Measurements from ENCODE around the gene FLRT1. TPM values are rescaled to one million over a fixed set of nuclear protein-coding genes. Genes with fewer than 3 reads are reported as not detected.

The FLRT1 gene
- total RNA-seq, 2 donors from 2014 or later: not detected

DNA sequence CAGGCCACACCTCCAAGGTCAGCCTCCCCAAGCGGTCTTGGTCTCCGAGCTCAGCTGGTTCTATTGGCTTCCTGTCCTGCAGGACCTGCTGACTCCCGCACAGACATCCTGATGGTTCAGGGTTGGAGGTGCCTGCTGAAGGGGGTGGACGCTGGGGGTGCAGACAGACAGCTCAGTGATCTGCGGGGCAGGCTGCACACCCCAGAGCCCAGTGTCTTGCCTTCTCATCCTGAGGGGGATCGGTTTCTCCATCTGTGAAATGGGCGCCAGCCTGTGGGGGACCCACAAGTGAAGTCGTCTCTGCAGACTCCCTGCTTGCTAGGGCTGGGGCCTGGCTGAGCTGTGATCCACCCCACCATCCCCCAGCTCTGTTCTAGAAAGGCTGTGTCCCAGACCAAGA is 13.8 kb downstream of the FLRT1 start:
- TF ChIP-seq, protein P1, sequence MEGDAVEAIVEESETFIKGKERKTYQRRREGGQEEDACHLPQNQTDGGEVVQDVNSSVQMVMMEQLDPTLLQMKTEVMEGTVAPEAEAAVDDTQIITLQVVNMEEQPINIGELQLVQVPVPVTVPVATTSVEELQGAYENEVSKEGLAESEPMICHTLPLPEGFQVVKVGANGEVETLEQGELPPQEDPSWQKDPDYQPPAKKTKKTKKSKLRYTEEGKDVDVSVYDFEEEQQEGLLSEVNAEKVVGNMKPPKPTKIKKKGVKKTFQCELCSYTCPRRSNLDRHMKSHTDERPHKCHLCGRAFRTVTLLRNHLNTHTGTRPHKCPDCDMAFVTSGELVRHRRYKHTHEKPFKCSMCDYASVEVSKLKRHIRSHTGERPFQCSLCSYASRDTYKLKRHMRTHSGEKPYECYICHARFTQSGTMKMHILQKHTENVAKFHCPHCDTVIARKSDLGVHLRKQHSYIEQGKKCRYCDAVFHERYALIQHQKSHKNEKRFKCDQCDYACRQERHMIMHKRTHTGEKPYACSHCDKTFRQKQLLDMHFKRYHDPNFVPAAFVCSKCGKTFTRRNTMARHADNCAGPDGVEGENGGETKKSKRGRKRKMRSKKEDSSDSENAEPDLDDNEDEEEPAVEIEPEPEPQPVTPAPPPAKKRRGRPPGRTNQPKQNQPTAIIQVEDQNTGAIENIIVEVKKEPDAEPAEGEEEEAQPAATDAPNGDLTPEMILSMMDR (conservative IDR thresholded peaks at IDR 0.05): no peak
- H3K4me1 ChIP-seq (ENCODE audit: control insufficient read depth, insufficient read depth, low read length): peaks cover 10% of the 10 kb centered on the region
- Mint-ChIP-seq H3K27me3 (ENCODE audit: insufficient read depth) (peaks cover 36% of the 10 kb centered on the region), H3K4me1 (peaks cover 11% of the 10 kb centered on the region), H3K36me3 (ENCODE audit: low read depth) (no peaks in the 10 kb centered on the region), H3K4me3 (no peak overlapping the region), H3K27ac (no peak overlapping the region), H3K9me3 (no peaks in the 10 kb centered on the region)
- H3K36me3 ChIP-seq (ENCODE audit: control insufficient read depth, insufficient read depth, low read length): no peaks in the 10 kb centered on the region
- H3K9ac ChIP-seq (ENCODE audit: extremely low read depth, low read length, poor library complexity, severe bottlenecking): no peak overlapping the region
- WGBS, 2 experiments (ENCODE audit: insufficient coverage in 1 of 2, insufficient read length in 1 of 2): 89 to 97% methylated on average over 6 to 8 of the region's 8 CpGs
- no peaks in the 10 kb centered on the region for H3K9me3 ChIP-seq (ENCODE audit: control insufficient read depth, low read length)
- no peak for DNase-seq
- no peak overlapping the region for H3K4me3 ChIP-seq (ENCODE audit: low read length)
- H3K27ac ChIP-seq (ENCODE audit: low read depth, low read length): no peak overlapping the region
- H3K27me3 ChIP-seq (ENCODE audit: control insufficient read depth, insufficient read depth, low read length, poor library complexity, severe bottlenecking): no peaks in the 10 kb centered on the region

DNA sequence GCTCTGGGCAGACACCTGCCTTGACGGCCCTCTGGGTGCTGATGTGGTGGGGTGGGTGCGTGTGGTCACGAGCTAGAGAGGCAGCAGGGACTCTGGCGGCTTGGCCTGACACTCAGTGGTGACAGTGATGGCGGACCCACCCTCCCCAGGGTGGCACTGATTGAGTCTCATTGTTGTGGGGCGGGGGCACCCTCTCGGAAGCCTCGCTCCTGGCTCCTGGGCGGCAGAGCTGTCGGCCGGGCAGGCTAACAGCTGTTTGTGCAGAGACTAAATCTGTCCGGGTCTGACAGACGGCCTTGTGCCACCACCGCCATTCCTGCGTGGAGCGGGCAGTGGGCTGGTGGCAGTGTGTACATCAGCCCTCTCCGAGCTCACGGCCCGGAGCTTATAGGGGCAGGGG is 15.6 kb downstream of the FLRT1 start:
- WGBS, 2 experiments (ENCODE audit: insufficient coverage in 1 of 2, insufficient read length in 1 of 2): 95 to 96% methylated on average over 14 to 19 of the region's 19 CpGs
- Histone ChIP-seq H3K36me3 (ENCODE audit: control insufficient read depth, insufficient read depth, low read length) (no peaks in the 10 kb centered on the region), H3K27me3 (ENCODE audit: control insufficient read depth, insufficient read depth, low read length, poor library complexity, severe bottlenecking) (no peaks in the 10 kb centered on the region), H3K9me3 (ENCODE audit: control insufficient read depth, low read length) (no peaks in the 10 kb centered on the region), H3K4me1 (ENCODE audit: control insufficient read depth, insufficient read depth, low read length) (peaks cover 14% of the 10 kb centered on the region), H3K4me3 (ENCODE audit: low read length) (no peak overlapping the region), H3K27ac (ENCODE audit: low read depth, low read length) (no peak overlapping the region), H3K9ac (ENCODE audit: extremely low read depth, low read length, poor library complexity, severe bottlenecking) (no peak overlapping the region)
- Mint-ChIP-seq H3K36me3 (ENCODE audit: low read depth) (no peaks in the 10 kb centered on the region), H3K27ac (no peak overlapping the region), H3K9me3 (no peaks in the 10 kb centered on the region), H3K4me1 (peaks cover 20% of the 10 kb centered on the region), H3K27me3 (ENCODE audit: insufficient read depth) (peaks cover 28% of the 10 kb centered on the region), H3K4me3 (no peak overlapping the region)
- TF ChIP-seq, protein P1 (conservative IDR thresholded peaks at IDR 0.05): no peak
- DNase-seq: no peak

DNA sequence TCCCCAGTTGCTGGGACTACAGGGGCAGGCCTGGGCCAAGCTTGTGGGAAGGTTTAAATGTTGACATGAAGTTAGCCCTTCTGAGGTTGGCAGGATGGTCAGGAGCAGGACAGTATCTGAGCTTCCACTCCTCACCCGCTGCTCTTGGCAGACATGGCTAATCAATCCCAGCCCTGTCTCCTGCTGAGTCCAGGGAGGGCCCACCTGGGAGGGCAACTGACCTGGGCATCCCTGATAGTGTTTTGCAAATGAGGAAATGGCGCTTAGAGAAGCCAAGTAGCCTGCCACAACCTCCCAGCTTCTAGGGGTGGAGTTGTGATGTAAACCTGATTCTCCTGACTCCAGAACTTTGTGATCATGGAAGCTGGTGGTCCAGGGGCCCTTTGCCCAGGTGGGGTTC is 16.7 kb downstream of the FLRT1 start:
- TF ChIP-seq, protein P1 (conservative IDR thresholded peaks at IDR 0.05): no peak
- Histone ChIP-seq H3K9ac (ENCODE audit: extremely low read depth, low read length, poor library complexity, severe bottlenecking) (no peak overlapping the region), H3K4me1 (ENCODE audit: control insufficient read depth, insufficient read depth, low read length) (peaks cover 14% of the 10 kb centered on the region), H3K9me3 (ENCODE audit: control insufficient read depth, low read length) (no peaks in the 10 kb centered on the region), H3K4me3 (ENCODE audit: low read length) (no peak overlapping the region), H3K36me3 (ENCODE audit: control insufficient read depth, insufficient read depth, low read length) (no peaks in the 10 kb centered on the region), H3K27me3 (ENCODE audit: control insufficient read depth, insufficient read depth, low read length, poor library complexity, severe bottlenecking) (no peaks in the 10 kb centered on the region), H3K27ac (ENCODE audit: low read depth, low read length) (no peak overlapping the region)
- no peaks in the 10 kb centered on the region for H3K9me3 Mint-ChIP-seq
- H3K4me3 Mint-ChIP-seq: no peak overlapping the region
- H3K4me1 Mint-ChIP-seq: peaks cover 20% of the 10 kb centered on the region
- 86 to 100% methylated on average over 1 to 2 of the region's 2 CpGs for WGBS, 2 experiments (ENCODE audit: insufficient coverage in 1 of 2, insufficient read length in 1 of 2)
- no peak for DNase-seq
- H3K27me3 Mint-ChIP-seq (ENCODE audit: insufficient read depth): peaks cover 18% of the 10 kb centered on the region
- H3K36me3 Mint-ChIP-seq (ENCODE audit: low read depth): no peaks in the 10 kb centered on the region
- no peak overlapping the region for H3K27ac Mint-ChIP-seq
